ENCODE results near the gene TRPM2.
"Not testable (repeated sequence)": the region's sequence is repeated elsewhere in the genome, so short reads cannot be mapped to it uniquely, and the experiment has no call there.

TRPM2 gene

DNA sequence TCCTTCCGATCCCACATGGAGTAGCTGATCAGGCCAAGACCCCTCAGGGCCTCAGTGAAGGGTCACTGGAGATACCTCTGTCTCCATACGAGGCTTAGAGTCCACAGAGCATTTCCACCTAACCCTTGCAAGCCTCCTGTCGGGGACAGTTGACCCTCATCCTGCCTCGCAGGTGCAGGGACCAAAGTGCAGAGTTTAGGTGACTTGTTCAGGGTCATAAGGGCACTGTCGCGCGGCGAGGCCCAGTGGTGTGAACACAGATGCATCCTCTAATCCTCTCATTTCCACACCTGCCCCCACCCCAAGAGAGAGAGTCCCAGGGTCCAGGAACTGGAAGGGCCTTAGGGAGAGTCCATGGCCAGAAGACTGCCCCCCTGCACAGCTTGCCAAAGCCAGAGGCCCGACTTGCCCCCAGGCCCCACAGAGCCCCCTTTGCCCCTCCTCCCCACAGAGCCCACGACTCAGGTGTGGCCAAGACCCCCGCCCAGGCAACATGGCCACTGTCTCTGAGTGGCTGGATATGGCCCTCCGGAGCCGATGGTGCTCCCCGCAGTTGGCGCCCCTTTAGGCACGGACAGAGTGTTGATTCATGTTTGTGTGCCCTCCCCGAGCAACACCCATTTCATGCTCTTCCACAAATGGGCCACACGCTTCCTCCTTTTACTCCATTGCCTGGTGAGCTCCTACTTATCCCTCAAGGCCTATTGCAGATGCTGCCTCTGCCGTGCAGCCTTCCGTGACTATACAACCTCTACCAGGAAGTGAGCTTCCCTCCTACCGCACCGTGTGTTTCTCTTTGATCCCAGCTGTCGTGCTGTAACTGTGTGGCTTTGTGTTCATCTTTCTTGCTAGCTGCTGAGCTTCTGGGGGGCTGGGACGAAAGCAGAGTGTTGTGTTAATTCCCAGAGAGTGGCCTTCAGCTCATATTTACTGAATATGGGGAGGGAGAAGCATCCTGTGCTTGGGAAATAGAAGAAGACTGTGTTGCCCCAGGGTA, 1.7 kb downstream of the TRPM2 start:
- DNase-seq, result peak in 2 of 6 experiments; percentile 16 to 17

DNA sequence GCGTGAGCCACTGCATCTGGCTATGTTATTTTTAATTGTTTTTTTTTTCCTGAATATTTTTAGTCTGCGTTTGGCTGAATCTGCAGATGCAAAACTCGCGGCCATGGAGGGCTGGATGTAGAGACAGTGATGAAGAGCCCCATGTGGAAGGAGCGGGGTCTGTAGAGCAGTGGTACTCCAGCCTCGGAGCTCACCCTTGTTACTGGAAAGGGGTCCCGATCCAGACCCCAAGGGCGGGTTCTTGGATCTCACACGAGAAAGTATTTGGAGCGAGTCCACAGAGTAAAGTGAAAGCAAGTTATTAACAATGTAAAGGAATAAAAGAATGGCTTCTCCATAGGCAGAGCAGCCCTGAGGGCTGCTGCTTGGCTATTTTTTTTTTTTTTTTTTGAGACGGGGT, 2.7 kb downstream of the TRPM2 start:
- DNase-seq, result no peak

DNA sequence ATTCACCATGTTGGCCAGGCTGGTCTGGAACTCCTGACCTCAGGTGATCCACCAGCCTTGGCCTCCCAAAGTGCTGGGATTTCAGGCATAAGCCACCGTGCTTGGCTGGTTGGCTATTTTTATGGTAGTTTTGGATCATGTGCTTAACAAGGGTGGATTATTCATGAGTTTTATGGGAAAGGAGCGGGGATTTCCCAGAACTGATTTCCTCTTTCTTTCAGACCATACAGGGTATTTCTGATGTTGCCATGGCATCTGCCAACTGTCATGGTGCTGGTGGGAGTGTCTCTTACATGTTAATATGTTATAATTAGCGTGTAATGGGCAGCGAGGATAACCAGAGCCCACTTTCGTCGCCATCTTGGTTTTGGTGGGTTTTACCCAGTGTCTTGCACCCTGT, 3.2 kb downstream of the TRPM2 start:
- no peak for DNase-seq

DNA sequence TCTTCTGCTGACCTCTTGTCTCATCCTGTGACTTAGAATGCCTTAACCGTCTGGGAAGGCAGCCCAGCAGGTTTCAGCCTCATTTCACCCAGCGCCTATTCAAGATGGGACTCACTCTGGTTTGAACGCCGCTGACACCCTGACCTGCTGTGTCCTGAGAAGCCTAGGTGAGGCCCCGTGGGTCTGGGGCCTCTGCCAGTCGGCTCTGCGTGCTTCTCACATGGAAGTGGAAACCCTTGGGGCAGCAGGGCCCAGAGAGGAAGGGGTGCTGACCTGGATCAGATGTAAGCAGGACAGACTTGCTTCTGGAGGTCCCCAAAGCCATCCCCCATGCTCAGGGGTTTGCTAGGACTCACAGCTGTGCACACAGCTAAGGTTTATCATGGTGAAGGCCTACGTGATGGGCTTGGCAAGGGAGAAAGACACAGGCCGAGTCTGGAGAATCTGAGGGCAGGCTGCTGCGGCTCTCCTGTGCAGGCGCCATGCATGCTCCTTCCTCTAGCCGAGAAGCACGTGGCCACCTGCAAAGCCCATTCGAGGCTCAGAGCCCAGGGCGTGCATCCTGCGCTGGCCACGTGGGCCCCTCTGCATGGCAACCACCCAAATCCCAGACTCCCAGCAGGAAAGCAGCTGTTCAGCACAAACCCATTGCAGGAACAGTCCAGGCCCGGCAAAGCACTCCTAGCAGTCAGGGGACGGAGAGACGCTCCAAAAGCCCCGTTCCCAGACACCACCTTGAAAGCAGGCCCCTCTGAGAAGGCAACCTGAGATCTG, 3.8 kb downstream of the TRPM2 start:
- no peak for DNase-seq

DNA sequence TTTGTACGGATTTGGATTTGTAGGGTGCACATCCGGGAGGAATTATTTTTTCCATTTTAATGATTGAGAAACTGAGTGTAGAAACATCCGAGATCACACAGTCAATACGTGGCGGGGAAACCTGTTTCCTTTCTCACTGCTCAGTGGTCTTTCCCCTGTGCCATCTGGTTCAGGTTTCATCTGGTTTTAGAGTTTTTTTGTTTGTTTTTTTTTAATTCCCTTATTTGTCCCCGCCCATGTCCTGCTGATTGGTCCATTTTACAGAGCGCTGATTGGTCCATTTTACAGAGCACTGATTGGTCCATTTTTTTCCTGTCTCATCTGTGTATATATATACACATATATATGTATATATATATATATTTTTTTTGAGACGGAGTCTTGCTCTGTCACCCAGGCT, 6.0 kb downstream of the TRPM2 start:
- no peak for DNase-seq

DNA sequence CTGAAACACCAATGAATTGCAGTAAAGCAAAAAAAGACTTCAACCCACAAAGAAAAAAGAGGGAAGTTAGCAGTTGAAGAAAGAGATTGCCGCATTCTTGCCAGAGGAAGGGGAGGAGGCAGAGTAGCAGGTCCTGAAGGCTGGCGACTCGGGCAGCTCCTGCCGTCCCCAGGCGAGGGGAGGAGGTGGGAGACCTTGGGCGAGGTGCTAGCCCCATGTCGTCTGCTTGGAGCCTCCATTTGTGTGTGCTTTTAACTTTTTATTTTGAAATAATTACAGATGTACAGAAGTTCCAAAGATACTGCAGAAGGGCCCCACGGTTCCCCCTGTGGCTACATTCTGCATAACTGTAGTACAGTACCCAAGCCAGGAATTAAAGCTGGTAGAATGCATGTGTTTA, 6.7 kb downstream of the TRPM2 start:
- no peak for DNase-seq

DNA sequence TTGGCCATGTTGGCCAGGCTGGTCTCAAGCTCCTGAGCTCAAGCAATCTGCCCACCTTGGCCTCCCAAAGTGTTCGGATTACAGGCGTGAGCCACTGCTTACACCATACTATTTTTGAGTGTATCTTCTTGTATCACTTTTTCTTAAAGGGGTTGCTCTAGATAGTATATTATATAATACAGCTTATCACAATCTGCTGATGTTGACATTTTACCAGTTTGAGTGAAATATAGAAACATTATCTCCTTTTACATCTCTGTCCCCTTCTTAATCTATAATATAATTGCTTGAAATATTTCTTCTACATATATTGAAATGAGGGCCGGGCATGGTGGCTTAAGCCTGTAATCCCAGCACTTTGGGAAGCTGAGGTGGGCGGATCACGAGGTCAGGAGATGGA, 8.5 kb downstream of the TRPM2 start:
- not testable (repeated sequence) for DNase-seq

DNA sequence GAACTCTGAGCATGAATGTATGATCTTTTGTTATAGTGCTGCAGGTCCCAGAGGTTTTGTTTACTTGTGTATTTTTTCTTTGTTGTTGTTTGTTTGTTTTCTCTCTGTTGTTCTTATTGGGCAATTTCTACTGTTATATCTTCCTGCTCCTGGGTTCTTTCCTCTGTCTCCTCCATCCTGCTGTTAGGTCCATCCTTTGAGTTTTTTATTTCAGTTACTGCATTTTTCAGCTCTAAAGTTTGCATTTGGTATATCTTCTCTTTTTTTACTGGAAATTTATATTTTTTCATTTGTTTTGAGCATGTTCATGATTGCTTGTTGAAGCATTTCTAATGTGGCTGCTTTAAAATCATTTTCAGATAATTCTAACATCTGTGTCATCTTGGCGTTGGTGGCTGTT, 9.9 kb downstream of the TRPM2 start:
- DNase-seq, result no peak

DNA sequence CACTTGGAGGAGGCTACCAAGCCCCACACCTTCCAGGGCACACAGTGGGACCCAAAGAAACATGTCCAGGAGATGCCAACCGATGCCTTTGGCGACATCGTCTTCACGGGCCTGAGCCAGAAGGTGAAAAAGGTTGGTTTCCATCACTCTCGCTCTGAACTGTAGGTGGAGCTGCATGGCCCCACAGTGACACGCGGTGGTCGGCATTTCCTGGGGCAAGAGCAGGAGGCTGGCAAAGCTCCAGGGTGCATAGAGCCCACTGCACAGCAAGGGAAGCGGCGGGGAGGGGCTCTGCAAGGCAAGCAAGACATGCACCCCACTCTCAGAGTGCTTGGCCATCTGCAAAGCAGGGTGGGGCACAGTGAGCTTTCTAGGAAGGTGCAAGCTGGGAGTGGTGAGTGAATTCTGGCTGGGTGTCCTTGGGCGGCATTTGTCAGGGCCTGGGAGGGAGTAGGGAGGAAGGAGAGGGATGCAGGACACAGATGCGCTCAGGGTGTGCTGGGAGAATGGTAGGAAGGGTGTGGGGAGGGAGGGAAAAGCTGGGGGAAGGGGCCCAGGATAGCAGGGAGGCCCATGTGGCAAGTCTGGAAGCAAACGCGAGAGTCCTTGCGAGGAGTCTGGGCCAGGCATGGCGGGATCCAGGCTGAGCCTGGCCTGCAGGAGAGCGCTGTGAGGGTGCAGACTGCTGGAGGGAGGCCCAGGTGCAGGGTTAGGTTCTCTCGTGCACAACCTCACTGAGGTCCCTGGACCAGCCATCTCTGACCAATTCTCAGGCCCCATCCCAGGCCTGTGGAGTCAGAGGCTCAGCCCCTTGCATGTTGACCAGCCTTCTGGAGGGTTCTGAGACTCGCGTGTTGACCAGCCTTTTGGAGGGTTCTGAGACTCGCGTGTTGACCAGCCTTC, 11.0 kb downstream of the TRPM2 start:
- no peak for DNase-seq

DNA sequence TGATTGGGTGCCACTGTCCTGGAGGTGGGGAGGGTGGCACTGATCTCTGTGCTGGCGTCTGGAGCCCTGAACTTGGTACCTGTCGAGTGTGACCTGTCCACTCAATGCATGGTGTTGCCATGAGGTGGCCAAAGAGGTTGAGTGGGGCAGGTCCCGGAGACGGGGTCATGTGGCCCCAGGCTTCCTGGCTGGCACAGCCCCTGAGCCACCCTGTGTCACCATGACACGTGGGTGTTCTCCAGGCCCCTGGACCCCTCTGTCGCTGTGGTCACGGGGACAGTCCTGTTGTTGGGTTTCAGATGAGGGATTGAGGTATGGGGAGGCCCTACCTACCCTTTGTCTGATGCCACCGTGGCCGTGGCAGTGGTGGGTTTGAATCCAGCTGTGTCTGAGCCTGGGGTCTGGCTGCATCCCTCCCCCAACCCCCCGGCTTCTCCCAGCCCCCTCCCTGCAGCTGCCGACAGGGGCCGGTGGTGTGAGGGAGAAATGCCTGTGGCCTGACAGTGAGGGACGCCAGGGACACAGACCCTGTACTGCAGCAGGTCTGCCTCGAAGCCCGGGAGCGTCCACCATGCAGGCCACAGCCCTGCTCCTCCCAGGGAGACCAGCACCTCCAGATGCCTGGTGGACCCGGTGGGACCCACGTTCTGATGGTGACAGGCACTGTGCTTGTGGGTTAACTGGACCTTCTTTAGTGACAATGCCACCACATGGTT, 12.0 kb downstream of the TRPM2 start:
- no peak for DNase-seq

DNA sequence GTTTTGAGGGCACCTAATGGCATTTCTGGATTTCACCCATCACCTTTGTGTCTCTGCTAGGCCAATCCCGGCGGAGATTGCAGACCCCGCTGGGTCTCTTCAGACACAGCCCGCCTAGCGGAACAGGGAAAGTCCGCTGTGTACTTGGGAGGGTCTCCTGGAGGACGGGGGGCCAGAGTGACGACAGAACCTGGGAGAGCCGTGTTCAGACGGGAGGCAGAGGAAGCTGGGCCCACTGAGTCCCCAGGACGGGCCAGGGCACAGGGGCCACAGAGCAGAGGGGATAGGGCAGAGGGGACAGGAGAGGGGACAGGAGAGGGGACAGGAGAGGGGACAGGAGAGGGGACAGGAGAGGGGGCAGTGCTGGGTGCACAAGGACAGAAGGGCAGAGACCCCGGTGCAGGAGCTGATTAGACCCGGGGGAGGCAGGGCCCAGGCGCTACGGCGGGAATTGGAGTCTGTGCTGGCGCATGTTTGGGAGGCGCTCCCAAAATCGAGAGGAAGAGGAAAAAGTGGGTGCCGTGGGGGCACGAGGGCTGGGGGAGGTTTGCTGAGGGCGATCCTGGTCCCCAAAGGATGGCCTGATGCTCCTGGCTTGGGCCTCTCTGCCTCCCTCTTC, 12.7 kb downstream of the TRPM2 start:
- no peak for DNase-seq

DNA sequence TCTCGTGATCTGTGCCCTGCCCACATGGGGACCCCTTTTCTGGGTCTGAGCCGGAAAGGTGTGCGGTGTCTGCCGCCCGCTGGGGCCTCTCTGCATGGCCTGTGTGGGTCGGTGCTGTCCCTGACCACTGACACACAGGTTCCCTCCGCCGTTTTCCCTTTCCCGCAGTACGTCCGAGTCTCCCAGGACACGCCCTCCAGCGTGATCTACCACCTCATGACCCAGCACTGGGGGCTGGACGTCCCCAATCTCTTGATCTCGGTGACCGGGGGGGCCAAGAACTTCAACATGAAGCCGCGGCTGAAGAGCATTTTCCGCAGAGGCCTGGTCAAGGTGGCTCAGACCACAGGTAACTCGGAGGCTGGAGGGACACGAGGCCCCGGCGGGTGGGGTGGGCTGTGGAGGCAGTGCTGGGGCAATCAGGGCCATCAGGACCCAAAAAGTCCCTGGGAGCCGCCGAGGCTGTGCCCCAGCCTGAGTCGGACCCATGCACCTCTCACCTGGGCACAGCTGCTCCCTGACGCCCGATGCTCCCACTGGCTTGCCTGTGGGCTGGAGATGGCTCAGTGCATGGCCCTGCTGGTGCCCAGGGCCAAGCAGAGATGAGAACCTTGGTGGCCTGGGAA, 13.3 kb downstream of the TRPM2 start:
- no peak for DNase-seq

DNA sequence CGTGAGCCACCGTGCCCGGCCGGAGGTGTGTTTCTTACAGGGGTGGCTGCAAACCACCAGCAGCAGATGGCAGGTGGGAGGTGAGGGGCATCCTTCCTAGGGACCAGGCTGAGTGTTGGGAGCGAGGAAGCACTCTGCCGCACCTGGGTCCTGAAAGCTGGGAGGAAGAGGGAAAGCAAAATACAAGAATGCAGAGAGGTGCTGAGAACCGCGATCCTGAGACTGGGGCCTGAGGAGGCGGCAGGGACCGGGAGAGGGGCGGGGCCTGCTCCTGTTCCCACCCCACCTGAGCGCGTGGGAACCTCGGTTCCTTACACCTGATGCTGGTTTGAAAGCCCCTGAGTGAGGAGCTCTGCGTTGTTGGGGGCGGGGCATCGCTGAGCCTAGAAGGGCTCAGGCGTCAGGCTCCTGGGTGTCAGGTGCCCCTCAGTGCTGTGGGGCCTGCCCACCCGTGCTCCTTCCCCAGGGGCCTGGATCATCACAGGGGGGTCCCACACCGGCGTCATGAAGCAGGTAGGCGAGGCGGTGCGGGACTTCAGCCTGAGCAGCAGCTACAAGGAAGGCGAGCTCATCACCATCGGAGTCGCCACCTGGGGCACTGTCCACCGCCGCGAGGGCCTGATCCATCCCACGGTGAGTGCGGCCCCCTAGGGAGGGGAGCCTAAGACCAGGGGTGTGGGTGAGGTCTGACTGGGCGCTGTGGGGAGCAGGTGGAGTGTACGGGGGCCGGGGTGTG, 15.5 kb downstream of the TRPM2 start:
- no peak for DNase-seq

DNA sequence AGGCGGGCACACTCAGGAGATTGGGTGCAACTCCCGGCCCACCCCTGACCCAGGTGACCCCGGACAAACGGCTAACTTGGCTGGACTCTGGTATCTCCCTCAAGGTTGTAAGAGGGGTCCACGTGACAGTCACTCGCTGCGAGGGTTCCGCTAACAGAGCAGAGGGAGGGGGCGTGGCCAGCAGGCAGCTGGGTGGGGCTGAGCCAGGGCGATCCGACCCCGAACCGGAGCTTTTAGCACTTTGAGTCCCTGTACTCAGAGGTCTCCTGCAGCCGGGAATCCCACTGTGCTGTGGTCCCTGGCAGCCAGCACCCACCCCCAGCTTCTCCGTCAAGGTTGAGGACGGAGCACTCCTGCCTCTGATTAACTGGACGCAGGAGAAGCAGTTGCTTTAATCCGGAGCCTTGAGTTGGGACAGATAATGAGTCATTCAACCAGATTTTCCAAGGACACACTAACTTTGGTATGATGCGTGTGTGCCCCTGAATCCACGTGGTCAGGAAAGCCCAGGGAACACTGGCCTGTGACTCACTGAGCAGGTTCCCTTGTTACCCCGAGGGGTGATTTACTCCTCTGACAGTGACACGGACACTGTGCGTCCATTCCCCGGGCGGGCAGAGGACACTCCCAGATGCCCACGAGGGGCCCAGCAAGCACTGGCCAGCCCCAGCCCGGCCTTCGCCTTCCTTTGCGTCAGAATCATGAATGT, 16.8 kb downstream of the TRPM2 start:
- DNase-seq, result no peak

DNA sequence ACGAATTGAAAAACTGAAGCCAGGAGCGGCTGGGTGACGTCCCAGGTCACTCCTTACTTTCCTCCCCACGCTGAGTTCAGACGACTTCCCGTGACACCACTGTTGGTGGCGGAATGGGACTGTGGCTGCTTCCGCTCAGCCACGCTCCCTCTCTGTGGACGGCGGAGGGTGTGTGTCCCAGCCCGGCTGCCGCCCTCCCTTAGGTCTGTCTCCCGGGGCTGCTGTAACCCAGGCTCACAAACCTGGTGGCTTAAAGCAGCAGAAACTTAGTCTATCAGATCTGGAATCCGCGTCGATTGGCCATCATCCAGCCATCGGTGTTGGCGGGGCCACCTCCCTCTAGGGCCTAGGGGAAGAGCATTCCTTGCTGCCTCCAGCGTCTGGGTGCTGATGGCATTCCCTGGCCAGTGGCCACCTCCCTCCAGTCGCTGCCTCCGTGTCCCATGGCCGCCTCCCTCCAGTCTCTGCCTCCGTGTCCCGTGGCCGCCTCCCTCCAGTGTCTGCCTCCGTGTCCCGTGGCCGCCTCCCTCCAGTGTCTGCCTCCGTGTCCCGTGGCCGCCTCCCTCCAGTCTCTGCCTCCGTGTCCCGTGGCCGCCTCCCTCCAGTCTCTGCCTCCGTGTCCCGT, 17.5 kb downstream of the TRPM2 start:
- no peak for DNase-seq

DNA sequence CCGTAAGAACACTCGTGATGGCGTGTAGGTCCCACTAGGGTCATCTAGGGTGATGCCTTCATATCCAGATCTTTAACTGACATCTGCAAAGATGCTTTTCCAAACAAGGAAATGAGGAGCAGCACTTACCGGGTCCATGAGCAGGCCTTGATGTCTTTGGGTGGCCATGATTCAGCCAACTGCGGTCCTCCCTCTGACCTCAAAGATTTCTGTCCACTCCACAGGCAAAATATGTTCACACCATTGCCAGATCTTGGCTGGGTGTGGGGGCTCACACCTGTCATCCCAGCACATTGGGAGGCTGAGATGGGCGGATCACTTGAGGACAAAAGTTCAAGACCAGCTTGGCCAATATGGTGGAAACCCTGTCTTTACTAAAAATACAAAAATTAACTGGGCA, 18.2 kb downstream of the TRPM2 start:
- DNase-seq, result no peak

DNA sequence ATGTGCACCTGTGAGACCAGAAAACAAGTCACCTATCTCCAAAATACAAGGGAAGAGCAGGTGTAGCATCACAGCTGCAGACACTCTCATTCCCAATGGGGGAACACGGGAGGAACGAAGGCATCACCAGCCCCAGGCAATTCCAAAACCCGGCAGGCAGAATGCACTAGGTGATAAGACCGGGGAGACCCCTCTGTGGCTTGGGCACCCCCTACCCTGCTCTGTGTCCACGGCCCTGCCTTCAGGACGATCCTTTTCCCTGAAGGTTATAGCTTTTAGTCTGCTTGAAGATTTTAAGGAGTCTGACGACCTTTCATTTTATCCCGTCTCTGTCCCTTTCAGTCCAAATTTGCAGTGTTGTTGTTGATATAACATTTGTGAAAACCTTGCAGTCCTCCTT, 19.2 kb downstream of the TRPM2 start:
- DNase-seq, result no peak

DNA sequence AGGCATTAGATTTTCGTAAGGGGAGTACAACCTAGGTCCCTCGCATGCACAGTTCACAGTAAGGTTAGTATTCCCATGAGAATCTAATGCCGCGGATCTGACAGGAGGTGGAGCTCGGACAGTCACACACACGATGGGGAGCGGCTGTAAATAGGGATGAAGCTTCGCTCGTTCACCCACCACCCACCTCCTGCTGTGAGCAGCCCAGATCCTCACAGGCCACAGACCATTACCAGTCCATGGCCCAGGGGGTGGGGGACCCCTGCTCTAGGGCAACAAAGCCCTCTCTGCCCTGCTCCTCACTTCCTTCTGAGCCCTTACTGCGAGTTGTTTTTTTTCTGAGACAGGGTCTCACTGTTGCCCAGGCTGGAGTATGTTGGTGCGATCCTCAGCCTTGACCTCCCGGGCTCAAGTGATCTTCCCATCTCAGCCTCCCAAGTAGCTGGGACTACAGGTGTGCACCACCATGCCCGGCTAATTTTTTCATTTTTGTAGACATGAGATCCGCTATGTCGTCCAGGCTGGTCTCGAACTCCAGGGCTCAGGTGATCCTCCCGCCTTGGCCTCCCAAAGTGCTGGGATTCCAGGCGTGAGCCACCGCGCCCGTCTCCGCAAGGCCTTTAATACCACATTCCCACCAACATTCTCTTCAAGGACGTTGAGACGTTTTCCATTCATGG, 21.3 kb downstream of the TRPM2 start:
- DNase-seq, result no peak

DNA sequence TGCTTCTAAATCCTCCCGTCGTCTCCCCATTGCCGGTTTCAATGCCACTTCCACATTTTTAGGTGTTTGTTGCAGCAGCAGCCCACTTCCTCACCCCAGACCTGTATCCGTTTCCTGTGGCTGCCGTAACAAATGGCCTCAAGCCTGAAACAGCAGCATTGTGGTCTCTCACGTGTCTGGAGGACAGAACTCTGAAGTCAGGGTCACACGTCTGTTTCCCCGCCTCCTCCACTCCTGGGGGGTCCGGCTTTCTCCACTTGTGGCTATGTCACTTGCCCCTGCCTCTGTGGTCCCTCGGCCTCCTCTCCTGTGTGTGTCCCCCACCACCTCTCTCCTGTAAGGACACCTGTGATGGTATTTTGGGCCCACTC, 21.8 kb downstream of the TRPM2 start:
- DNase-seq, result no peak

Measured in stimulated activated naive CD4-positive, alpha-beta T cell (primary cell).